Ishikawa (cell line): ENCODE results near the gene OSBPL10.

Experiments used
- CEBPB ChIP-seq: IDR thresholded peaks from 2 replicates; pipeline ENCODE4 v1.6.1; 2012
- CREB1 ChIP-seq: IDR thresholded peaks from 2 replicates; pipeline ENCODE4 v1.6.1; 2012; ENCODE audit warnings: low read depth
- EGR1 ChIP-seq: IDR thresholded peaks from 2 replicates; pipeline ENCODE4 v1.6.1; 2012
- EP300 ChIP-seq: IDR thresholded peaks from 2 replicates; pipeline ENCODE4 v1.6.1; 2012; ENCODE audit warnings: borderline replicate concordance
- FOXM1 ChIP-seq: IDR thresholded peaks from 2 replicates; pipeline ENCODE4 v1.6.1; 2012; ENCODE audit warnings: low read depth, borderline replicate concordance
- NFIC ChIP-seq: IDR thresholded peaks from 2 replicates; pipeline ENCODE4 v1.6.1; 2012
- RAD21 ChIP-seq: IDR thresholded peaks from 2 replicates; pipeline ENCODE4 v1.6.1; 2012; ENCODE audit warnings: low read depth
- TAF1 ChIP-seq: IDR thresholded peaks from 2 replicates; pipeline ENCODE4 v1.6.1; 2012; ENCODE audit warnings: low read depth, mild to moderate bottlenecking
- TCF12 ChIP-seq: IDR thresholded peaks from 2 replicates; pipeline ENCODE4 v1.6.1; 2012; ENCODE audit warnings: low read depth
- TEAD4 ChIP-seq: IDR thresholded peaks from 2 replicates; pipeline ENCODE4 v1.6.1; 2012
- YY1 ChIP-seq: IDR thresholded peaks from 2 replicates; pipeline ENCODE4 v1.6.1; 2012; ENCODE audit warnings: low read depth
- ZBTB7A ChIP-seq: IDR thresholded peaks from 2 replicates; pipeline ENCODE4 v1.6.1; 2012; ENCODE audit warnings: low read depth
- TF ChIP-seq, protein P1 (sequence below): IDR thresholded peaks from 2 replicates; pipeline ENCODE4 v1.6.1; 2012
- TF ChIP-seq, protein P2 (sequence below): IDR thresholded peaks from 2 replicates; pipeline ENCODE4 v1.6.1; 2012
- TF ChIP-seq, protein P3 (sequence below): IDR thresholded peaks from 2 replicates; pipeline ENCODE4 v1.6.1; 2012; ENCODE audit warnings: low read depth, mild to moderate bottlenecking

Gene OSBPL10

DNA sequence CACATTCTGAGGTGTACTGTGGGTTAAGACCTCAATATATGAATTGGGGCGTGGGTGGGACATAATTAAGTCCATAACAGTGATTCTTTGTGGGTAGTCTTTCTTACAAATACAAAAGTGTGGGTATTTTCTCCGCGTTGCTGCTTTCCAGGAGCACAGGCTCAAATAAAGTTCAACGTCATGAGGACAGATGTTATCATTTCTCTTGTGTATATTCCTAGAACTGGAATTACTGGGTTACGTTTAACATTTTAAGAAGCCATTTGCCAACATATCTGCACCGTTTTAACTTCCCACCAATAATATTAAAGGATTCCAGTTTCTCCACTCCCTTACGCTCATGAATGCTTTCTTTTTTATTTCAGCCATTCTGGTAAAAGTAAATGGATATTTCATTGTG lies 40.1 kb upstream of the OSBPL10 start:
- no peak for TF ChIP-seq NFIC
- TF ChIP-seq TCF12, result no peak
- no peak for TF ChIP-seq RAD21
- TF ChIP-seq, protein P1, sequence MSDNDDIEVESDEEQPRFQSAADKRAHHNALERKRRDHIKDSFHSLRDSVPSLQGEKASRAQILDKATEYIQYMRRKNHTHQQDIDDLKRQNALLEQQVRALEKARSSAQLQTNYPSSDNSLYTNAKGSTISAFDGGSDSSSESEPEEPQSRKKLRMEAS, result no peak
- TF ChIP-seq TEAD4, result no peak
- no peak for TF ChIP-seq EGR1
- no peak for TF ChIP-seq CEBPB
- TF ChIP-seq EP300, result no peak
- no peak for TF ChIP-seq CREB1
- TF ChIP-seq ZBTB7A, result no peak
- no peak for TF ChIP-seq YY1
- TF ChIP-seq FOXM1, result no peak
- TF ChIP-seq, protein P2, sequence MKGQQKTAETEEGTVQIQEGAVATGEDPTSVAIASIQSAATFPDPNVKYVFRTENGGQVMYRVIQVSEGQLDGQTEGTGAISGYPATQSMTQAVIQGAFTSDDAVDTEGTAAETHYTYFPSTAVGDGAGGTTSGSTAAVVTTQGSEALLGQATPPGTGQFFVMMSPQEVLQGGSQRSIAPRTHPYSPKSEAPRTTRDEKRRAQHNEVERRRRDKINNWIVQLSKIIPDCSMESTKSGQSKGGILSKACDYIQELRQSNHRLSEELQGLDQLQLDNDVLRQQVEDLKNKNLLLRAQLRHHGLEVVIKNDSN, result no peak
- TF ChIP-seq, protein P3, sequence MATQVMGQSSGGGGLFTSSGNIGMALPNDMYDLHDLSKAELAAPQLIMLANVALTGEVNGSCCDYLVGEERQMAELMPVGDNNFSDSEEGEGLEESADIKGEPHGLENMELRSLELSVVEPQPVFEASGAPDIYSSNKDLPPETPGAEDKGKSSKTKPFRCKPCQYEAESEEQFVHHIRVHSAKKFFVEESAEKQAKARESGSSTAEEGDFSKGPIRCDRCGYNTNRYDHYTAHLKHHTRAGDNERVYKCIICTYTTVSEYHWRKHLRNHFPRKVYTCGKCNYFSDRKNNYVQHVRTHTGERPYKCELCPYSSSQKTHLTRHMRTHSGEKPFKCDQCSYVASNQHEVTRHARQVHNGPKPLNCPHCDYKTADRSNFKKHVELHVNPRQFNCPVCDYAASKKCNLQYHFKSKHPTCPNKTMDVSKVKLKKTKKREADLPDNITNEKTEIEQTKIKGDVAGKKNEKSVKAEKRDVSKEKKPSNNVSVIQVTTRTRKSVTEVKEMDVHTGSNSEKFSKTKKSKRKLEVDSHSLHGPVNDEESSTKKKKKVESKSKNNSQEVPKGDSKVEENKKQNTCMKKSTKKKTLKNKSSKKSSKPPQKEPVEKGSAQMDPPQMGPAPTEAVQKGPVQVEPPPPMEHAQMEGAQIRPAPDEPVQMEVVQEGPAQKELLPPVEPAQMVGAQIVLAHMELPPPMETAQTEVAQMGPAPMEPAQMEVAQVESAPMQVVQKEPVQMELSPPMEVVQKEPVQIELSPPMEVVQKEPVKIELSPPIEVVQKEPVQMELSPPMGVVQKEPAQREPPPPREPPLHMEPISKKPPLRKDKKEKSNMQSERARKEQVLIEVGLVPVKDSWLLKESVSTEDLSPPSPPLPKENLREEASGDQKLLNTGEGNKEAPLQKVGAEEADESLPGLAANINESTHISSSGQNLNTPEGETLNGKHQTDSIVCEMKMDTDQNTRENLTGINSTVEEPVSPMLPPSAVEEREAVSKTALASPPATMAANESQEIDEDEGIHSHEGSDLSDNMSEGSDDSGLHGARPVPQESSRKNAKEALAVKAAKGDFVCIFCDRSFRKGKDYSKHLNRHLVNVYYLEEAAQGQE, result no peak
- no peak for TF ChIP-seq TAF1

DNA sequence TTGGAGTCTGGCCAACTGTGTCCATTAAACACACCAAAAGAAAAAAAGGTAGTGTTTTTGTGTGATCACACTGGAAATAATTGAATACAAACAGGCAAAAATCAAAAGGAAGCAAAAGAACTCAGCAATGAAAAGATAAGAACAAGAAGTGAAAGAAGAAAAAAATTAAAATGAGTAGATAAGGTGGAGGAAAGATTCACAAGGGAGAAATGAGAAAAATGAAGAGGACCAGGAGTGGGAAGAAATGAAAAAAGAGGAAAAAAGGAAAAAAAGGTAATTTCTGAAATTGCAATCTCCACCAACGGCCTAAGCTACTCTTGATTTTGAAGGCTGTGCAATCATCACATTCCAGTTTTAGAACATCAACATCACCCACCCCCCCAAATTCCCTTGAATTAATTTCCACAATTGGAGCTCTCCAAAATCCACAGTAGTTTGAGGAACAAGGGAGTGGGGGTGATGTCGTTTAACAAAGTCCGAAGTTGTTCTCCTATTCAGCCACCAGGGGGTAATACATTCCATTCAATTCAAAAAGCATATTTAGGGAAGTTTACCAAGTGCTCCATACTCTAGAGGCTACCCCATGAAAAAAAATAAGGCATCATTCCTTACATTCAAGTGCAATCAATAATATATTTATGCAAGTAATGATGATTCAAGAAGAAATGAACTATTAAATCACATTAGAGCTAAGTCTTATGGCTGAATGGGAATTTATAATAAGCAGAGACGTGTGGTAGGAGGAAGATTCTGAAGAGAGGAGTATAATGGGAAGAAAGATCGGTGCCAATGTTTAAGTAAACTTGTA lies 37.9 kb upstream of the OSBPL10 start:
- TF ChIP-seq TAF1 (no peak), NFIC (no peak), YY1 (no peak), EGR1 (no peak), CREB1 (no peak), TEAD4 (no peak), TCF12 (no peak), EP300 (no peak), RAD21 (peak; percentile 77), ZBTB7A (no peak)
- TF ChIP-seq, protein P3, result peak; percentile 31; the same call in 1 of the 2 replicates
- TF ChIP-seq, protein P2, result no peak
- TF ChIP-seq, protein P1, result no peak

DNA sequence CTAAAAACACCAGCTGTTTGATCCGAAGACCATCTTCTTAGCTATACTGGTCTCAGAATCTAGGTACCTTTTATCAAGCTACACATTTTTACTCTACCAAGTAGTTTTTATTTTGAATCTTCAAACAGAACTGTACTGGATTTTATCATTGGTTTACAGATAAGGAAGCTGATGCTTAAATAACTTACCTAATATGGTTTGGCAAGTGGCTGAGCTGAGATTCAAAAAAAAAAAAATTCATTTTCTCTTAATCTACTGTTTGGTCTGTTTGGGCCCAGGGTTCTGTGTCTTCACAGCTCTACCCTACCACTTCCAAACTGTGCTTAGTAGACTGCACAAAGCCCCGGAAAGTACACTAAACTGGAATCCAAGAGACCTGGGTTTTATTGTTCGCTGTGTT lies 36.2 kb upstream of the OSBPL10 start:
- no peak for TF ChIP-seq ZBTB7A
- no peak for TF ChIP-seq YY1
- TF ChIP-seq, protein P1, result no peak
- no peak for TF ChIP-seq EP300

DNA sequence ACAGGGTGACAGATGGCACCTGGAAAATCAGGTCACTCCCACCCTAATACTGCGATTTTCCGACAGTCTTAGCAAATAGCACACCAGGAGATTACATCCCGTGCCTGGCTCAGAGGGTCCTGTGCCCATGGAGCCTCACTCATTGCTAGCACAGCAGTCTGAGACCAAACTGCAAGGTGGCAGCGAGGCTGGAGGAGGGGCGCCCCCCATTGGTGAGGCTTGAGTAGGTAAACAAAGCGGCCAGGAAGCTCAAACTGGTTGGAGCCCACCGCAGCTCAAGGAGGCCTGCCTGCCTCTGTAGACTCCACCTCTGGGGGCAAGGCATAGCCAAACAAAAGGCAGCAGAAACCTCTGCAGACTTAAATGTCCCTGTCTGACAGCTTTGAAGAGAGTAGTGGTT lies 29.6 kb upstream of the OSBPL10 start:
- TF ChIP-seq RAD21, result peak; percentile 52

DNA sequence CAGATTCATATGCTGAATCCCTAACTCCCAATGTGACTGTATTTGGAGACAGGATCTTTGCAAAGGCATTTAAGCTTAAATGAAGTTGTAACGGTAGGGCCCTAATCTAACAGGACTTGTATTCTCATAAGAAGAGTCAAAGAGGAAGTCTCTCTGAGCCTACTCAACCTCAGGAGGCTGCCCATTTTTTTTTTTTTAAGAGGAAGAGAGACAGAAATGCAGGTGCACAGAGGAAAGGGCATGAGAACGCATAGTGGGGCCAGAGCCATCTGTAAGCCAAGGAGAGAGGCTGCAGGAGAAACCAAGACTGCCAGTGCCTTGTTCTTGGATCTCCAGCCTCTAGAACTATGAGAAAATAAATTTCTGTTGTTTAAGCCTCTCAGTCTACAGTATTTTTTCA lies 28.9 kb upstream of the OSBPL10 start:
- TF ChIP-seq, protein P2, result no peak
- TF ChIP-seq YY1, result no peak
- TF ChIP-seq RAD21, result no peak
- TF ChIP-seq TAF1, result no peak
- no peak for TF ChIP-seq TEAD4
- no peak for TF ChIP-seq CEBPB
- TF ChIP-seq, protein P1, result no peak
- no peak for TF ChIP-seq FOXM1
- TF ChIP-seq, protein P3, result no peak
- TF ChIP-seq TCF12, result no peak
- no peak for TF ChIP-seq ZBTB7A
- no peak for TF ChIP-seq NFIC
- TF ChIP-seq CREB1, result no peak
- TF ChIP-seq EGR1, result no peak
- TF ChIP-seq EP300, result no peak
